Aorta (tissue), 5 donors: ENCODE results near the gene ARMH3. TPM values are rescaled to one million over a fixed set of nuclear protein-coding genes. Genes with fewer than 3 reads are reported as not detected.

Experiments
- ATAC-seq: fragments of 200-7000 bp; cut with Tn5 transposase; one replicate; pipeline ENCODE4 v1.9.1; 2022; ENCODE audit warnings: moderate library complexity; ENCODE audit not compliant: low FRiP score
- DNase-seq, 2 donors: peaks; one replicate each; pipeline ENCODE4 v3.0.0-alpha.2; 2020
- H3K27ac ChIP-seq, 2 donors: one replicate each; pipeline ENCODE4 v1.5.1; 2013; ENCODE audit warnings: low read length in 2 of 2, mild to moderate bottlenecking in 2 of 2, moderate library complexity in 2 of 2, control low read depth in 1 of 2, inconsistent platforms in 1 of 2, low read depth in 1 of 2
- H3K27me3 ChIP-seq, 2 donors: one replicate each; pipeline ENCODE4 v1.6.1; 2013; ENCODE audit warnings: control low read depth in 1 of 2, low read length in 1 of 2, mild to moderate bottlenecking in 1 of 2, moderate library complexity in 1 of 2; ENCODE audit not compliant: insufficient read depth in 2 of 2, control insufficient read depth in 1 of 2
- H3K36me3 ChIP-seq, 2 donors: one replicate each; pipeline ENCODE4 v1.6.1; 2013; ENCODE audit warnings: control low read depth in 1 of 2, low read length in 1 of 2, mild to moderate bottlenecking in 1 of 2; ENCODE audit not compliant: insufficient read depth in 2 of 2, control insufficient read depth in 1 of 2
- H3K4me1 ChIP-seq, 2 donors: one replicate each; pipeline ENCODE4 v1.6.1; 2013; ENCODE audit warnings: low read length in 2 of 2, control low read depth in 1 of 2, mild to moderate bottlenecking in 1 of 2, moderate library complexity in 1 of 2; ENCODE audit not compliant: insufficient read depth in 2 of 2, control insufficient read depth in 1 of 2
- H3K4me3 ChIP-seq, 2 donors: one replicate each; pipeline ENCODE4 v1.5.1; 2013; ENCODE audit warnings: low read length in 2 of 2, control low read depth in 1 of 2, mild to moderate bottlenecking in 1 of 2
- H3K9me3 ChIP-seq: one replicate; pipeline ENCODE4 v1.6.1; 2013; ENCODE audit warnings: mild to moderate bottlenecking, low read length; ENCODE audit not compliant: control insufficient read depth
- WGBS, 2 donors: extraction: QIAGEN DNeasy Blood & Tissue Kit; methylation state at CpG; one replicate each; pipeline ENCODE4 v1.1.7; 2013; 5-methylcytosine and 5-hydroxymethylcytosine counted together
- intact Hi-C, 2 donors: fragments of 100-400 bp; cut with DNase I; formaldehyde crosslinking; loops; one replicate each; pipeline versions ENCODE4 v1.14.2 to v1.15.0; 2022
- long read RNA-seq, 2 donors: library from polyadenylated mRNA; unstranded; transcript quantifications; one replicate each; pipeline ENCODE4 v2.0.0, GENCODE V29; 2020 to 2021
- polyA plus RNA-seq, 2 donors: library from polyadenylated mRNA; stranded (reverse); fragments of 200-250 nt; gene quantifications; one replicate each; pipeline ENCODE4 v1.2.3, GENCODE V29; 2013
- total RNA-seq, 2 donors: library from RNA; stranded (reverse); fragmentation: NEBNext Ultra II Directional; extraction: Animal tissue kit (Norgen Biotek cat#: 25700); gene quantifications; one replicate each; pipeline ENCODE4 v1.2.1, GENCODE V29; 2021
- donor health status: healthy with polysubstance abuse.
- donor health status: Bipolar disorder and iron deficiency.
- donor health status: DM: no; HTN: no; CAD: no.
- donor health status: DM: no; HTN: no; CAD: no.
- donor health status: DM: yes; HTN: yes; CAD: no.

Gene ARMH3
- total RNA-seq: 10 to 100 TPM; 20.8 to 26.9 TPM
- polyA plus RNA-seq: 10 to 100 TPM in 1 of 2 donors, 1 to 10 TPM in 1; 8.6 to 13.6 TPM
- long read RNA-seq, donor 1, full-length matches to known transcripts: 3 of 25 reads
- long read RNA-seq, donor 1, partial matches to known transcripts: 7 of 25 reads
- long read RNA-seq, donor 1, other reads (novel, unspliced or antisense): 15 of 25 reads
- long read RNA-seq, donor 2, full-length matches to known transcripts: 3 of 20 reads
- long read RNA-seq, donor 2, partial matches to known transcripts: 2 of 20 reads
- long read RNA-seq, donor 2, other reads (novel, unspliced or antisense): 15 of 20 reads

- intact Hi-C loops: loop anchor here in 1 of 2 donors (1.0 kb wide), 1 partner anchor 9 kb away; the partner anchor contains the start of gene HPS6
- no peaks in the 10 kb centered on the region for H3K27me3 ChIP-seq
- H3K4me1 ChIP-seq: no peaks in the 10 kb centered on the region
- H3K4me3 ChIP-seq: peak within 1 kb of the TSS; percentile 57 to 95
- peak; percentile 97 for ATAC-seq
- DNase-seq: peak; percentile 96 to 97
- no peaks in the 10 kb centered on the region for H3K9me3 ChIP-seq
- H3K36me3 ChIP-seq: no peaks in the 10 kb centered on the region
- WGBS, 2 donors: 1% methylated on average over 62 to 79 of the region's 79 CpGs
- peak within 1 kb of the TSS; percentile 47 to 91 for H3K27ac ChIP-seq
Observed at GRCh38 chr10:102055647-102056419, at the start of gene ARMH3. ARMH3 (minus strand) TSS chr10:102056173; CDS start chr10:102040114, 16,059 bp downstream.

GRCh38 chr10:102102421-102102820, 46.4 kb upstream of the ARMH3 start:
- DNase-seq (no peak), ATAC-seq (no peak)
- H3K4me1 ChIP-seq: no peaks in the 10 kb centered on the region
- intact Hi-C loops: no loop called here
- 75 to 82% methylated on average over 1 of the region's 1 CpG for WGBS, 2 donors
- H3K9me3 ChIP-seq: no peaks in the 10 kb centered on the region
- H3K36me3 ChIP-seq: no peaks in the 10 kb centered on the region
- no peak overlapping the region for H3K27ac ChIP-seq
- no peaks in the 10 kb centered on the region for H3K27me3 ChIP-seq
- no peak overlapping the region for H3K4me3 ChIP-seq

- 85 to 89% methylated on average over 5 of the region's 5 CpGs for WGBS, 2 donors
- no peaks in the 10 kb centered on the region for H3K36me3 ChIP-seq
- H3K27ac ChIP-seq: no peak overlapping the region
- no peaks in the 10 kb centered on the region for H3K9me3 ChIP-seq
- no peaks in the 10 kb centered on the region for H3K4me1 ChIP-seq
- DNase-seq (no peak), ATAC-seq (no peak)
- H3K27me3 ChIP-seq: no peaks in the 10 kb centered on the region
- intact Hi-C loops: no loop called here
- no peak overlapping the region for H3K4me3 ChIP-seq
Observed at GRCh38 chr10:102101152-102101551, 45.2 kb upstream of the ARMH3 start.

GRCh38 chr10:102096449-102096848, 40.5 kb upstream of the ARMH3 start:
- intact Hi-C loops: no loop called here
- Histone ChIP-seq H3K27ac (no peak overlapping the region), H3K27me3 (no peaks in the 10 kb centered on the region), H3K36me3 (no peaks in the 10 kb centered on the region), H3K4me1 (no peaks in the 10 kb centered on the region), H3K4me3 (no peak overlapping the region), H3K9me3 (no peaks in the 10 kb centered on the region)
- ATAC-seq (no peak), DNase-seq (no peak)
- WGBS, 2 donors: 94 to 95% methylated on average over 7 of the region's 7 CpGs

- Histone ChIP-seq H3K27me3 (no peaks in the 10 kb centered on the region), H3K9me3 (no peaks in the 10 kb centered on the region), H3K27ac (no peak overlapping the region), H3K4me3 (no peak overlapping the region), H3K36me3 (no peaks in the 10 kb centered on the region), H3K4me1 (no peaks in the 10 kb centered on the region)
- 77 to 78% methylated on average over 2 of the region's 2 CpGs for WGBS, 2 donors
- intact Hi-C loops: no loop called here
- no peak for DNase-seq
- ATAC-seq: no peak
Observed at GRCh38 chr10:102090772-102091171, 34.8 kb upstream of the ARMH3 start.

- no peaks in the 10 kb centered on the region for H3K36me3 ChIP-seq
- H3K4me3 ChIP-seq: no peak overlapping the region
- no peaks in the 10 kb centered on the region for H3K4me1 ChIP-seq
- H3K9me3 ChIP-seq: no peaks in the 10 kb centered on the region
- intact Hi-C loops: no loop called here
- H3K27ac ChIP-seq: no peak overlapping the region
- 95 to 96% methylated on average over 8 of the region's 8 CpGs for WGBS, 2 donors
- no peak for DNase-seq
- ATAC-seq: no peak
- H3K27me3 ChIP-seq: no peaks in the 10 kb centered on the region
Observed at GRCh38 chr10:102086196-102086595, 30.2 kb upstream of the ARMH3 start.

- Histone ChIP-seq H3K27ac (no peak overlapping the region), H3K4me3 (no peak overlapping the region), H3K9me3 (no peaks in the 10 kb centered on the region), H3K36me3 (no peaks in the 10 kb centered on the region), H3K4me1 (no peaks in the 10 kb centered on the region), H3K27me3 (no peaks in the 10 kb centered on the region)
- ATAC-seq: no peak
- 46 to 60% methylated on average over 3 of the region's 3 CpGs for WGBS, 2 donors
- DNase-seq: no peak
- intact Hi-C loops: no loop called here
Observed at GRCh38 chr10:102085336-102085735, 29.4 kb upstream of the ARMH3 start.

- ATAC-seq: no peak
- intact Hi-C loops: no loop called here
Observed at GRCh38 chr10:102083541-102083940, 27.6 kb upstream of the ARMH3 start.

More at GRCh38 chr10:102083541-102083940, 27.6 kb upstream of the ARMH3 start:
- H3K27me3 ChIP-seq: no peaks in the 10 kb centered on the region
- H3K36me3 ChIP-seq: no peaks in the 10 kb centered on the region
- no peaks in the 10 kb centered on the region for H3K9me3 ChIP-seq
- WGBS, 2 donors: 91 to 99% methylated on average over 3 of the region's 3 CpGs
- DNase-seq: no peak
- no peak overlapping the region for H3K27ac ChIP-seq
- no peaks in the 10 kb centered on the region for H3K4me1 ChIP-seq
- no peak overlapping the region for H3K4me3 ChIP-seq
